Chondrocyte (in vitro differentiated cells): ENCODE data around the gene PTPRC. TPM values are rescaled to one million over a fixed set of nuclear protein-coding genes. Genes with fewer than 3 reads are reported as not detected.
A peak's percentile ranks its signal among the peaks of the same experiment; 100 is the strongest.

Experiments
- DNase-seq: peaks from one replicate; pipeline ENCODE4 v3.0.0; 2021; ENCODE audit warnings: mixed read lengths, low spot score
- H3K27ac Mint-ChIP-seq: one replicate; pipeline ENCODE4 v1.8.0; 2021; ENCODE audit warnings: mild to moderate bottlenecking, moderate library complexity, mixed read lengths; ENCODE audit not compliant: unreplicated experiment
- H3K27me3 Mint-ChIP-seq: 2 replicates; pipeline ENCODE4 v1.8.0; 2021; ENCODE audit warnings: low read depth, mixed read lengths
- H3K36me3 Mint-ChIP-seq: 2 replicates; pipeline ENCODE4 v1.8.0; 2021; ENCODE audit warnings: low read depth, mixed read lengths
- H3K4me1 Mint-ChIP-seq: 2 replicates; pipeline ENCODE4 v1.8.0; 2021; ENCODE audit warnings: low read depth, mild to moderate bottlenecking, mixed read lengths
- H3K4me3 Mint-ChIP-seq: one replicate; pipeline ENCODE4 v1.8.0; 2021; ENCODE audit warnings: mild to moderate bottlenecking, moderate library complexity, mixed read lengths; ENCODE audit not compliant: unreplicated experiment
- H3K9me3 Mint-ChIP-seq: 2 replicates; pipeline ENCODE4 v1.8.0; 2021; ENCODE audit warnings: low read depth, mixed read lengths
- CTCF ChIP-seq: fragments of 200-600 bp; sonication (generic); IDR thresholded peaks from 2 replicates; pipeline ENCODE4 v1.5.0; 2021; ENCODE audit warnings: antibody characterized with exemption, mild to moderate bottlenecking, moderate library complexity
- total RNA-seq: library from RNA; stranded (reverse); gene quantifications from 3 replicates; pipeline ENCODE4 v1.2.1, GENCODE V29; 2021

The PTPRC gene
- total RNA-seq, 1 donor from 2014 or later = not detected

GRCh38 chr1:198681831-198682759, 43.3 kb downstream of the PTPRC start:
- Mint-ChIP-seq H3K4me1 (peaks cover 21% of the 10 kb centered on the region), H3K36me3 (no peaks in the 10 kb centered on the region), H3K27ac (peak overlapping the region; percentile 84), H3K4me3 (peak overlapping the region; percentile 54), H3K27me3 (no peaks in the 10 kb centered on the region), H3K9me3 (no peaks in the 10 kb centered on the region)
- TF ChIP-seq CTCF = no peak
- no peak for DNase-seq

GRCh38 chr1:198682850-198683249, 44.0 kb downstream of the PTPRC start:
- Mint-ChIP-seq H3K36me3 (no peaks in the 10 kb centered on the region), H3K9me3 (no peaks in the 10 kb centered on the region), H3K4me3 (no peak overlapping the region), H3K4me1 (peaks cover 20% of the 10 kb centered on the region), H3K27ac (no peak overlapping the region), H3K27me3 (no peaks in the 10 kb centered on the region)
- DNase-seq = no peak
- TF ChIP-seq CTCF = no peak

GRCh38 chr1:198683449-198683848, 44.6 kb downstream of the PTPRC start:
- Mint-ChIP-seq H3K4me1 (peaks cover 20% of the 10 kb centered on the region), H3K4me3 (no peak overlapping the region), H3K36me3 (no peaks in the 10 kb centered on the region), H3K9me3 (no peaks in the 10 kb centered on the region), H3K27me3 (no peaks in the 10 kb centered on the region), H3K27ac (no peak overlapping the region)
- no peak for TF ChIP-seq CTCF
- DNase-seq = no peak

GRCh38 chr1:198686069-198686728, 47.4 kb downstream of the PTPRC start:
- H3K4me1 Mint-ChIP-seq = peaks cover 18% of the 10 kb centered on the region

More at GRCh38 chr1:198686069-198686728, 47.4 kb downstream of the PTPRC start:
- peak; percentile 92 for TF ChIP-seq CTCF
- no peaks in the 10 kb centered on the region for H3K27me3 Mint-ChIP-seq
- no peaks in the 10 kb centered on the region for H3K9me3 Mint-ChIP-seq
- no peaks in the 10 kb centered on the region for H3K36me3 Mint-ChIP-seq
- DNase-seq = no peak
- H3K27ac Mint-ChIP-seq = no peak overlapping the region
- H3K4me3 Mint-ChIP-seq = no peak overlapping the region
